Activated T-helper 1 cell treated with anti-CD3 and anti-CD28 coated beads, Interleukin-2, amount 50 U/mL, for 16 hours (primary cell): ENCODE results near the gene HSF4.

Source experiments
- DNase-seq, 2 donors: peaks; one replicate each; pipeline ENCODE4 v3.0.0-alpha.2; 2020; ENCODE audit warnings: low read depth in 1 of 2, low spot score in 1 of 2

Gene HSF4

DNA sequence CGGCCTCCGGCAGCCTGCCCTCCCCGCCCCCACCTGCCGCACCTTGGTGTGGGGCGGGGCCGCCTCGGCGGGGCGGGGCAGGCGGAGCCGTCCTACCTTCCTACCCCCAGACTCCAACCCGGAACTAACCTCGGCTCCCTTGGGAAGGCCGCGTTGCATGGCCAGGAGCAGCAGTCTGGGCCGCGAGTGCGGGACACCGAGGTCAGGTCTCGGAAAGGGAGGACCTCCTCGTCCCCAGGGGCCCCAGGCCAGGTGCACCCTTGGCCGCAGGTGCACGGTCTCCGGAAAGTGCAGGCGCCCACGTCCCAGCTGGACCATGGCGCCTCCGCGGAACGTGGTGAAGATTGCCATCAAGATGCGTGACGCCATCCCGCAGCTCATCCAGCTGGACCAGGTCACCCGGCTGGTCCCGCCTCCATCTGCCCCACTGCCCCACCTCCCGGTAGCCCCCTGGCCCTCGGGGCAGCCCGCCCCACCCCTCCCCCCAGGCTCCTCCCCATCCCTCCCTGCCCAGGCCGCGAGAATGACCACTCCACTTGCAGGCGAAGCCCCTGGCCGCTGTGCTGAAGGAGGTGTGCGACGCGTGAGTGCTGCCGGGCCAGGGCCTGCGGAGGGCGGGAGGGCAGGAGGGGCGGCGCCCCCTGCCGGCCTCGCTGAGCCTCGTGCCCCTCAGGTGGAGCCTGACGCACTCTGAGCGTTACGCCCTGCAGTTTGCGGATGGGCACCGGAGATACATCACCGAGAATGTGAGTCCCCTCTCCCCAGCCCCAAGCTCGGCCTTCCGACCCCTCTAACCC, 34.7 kb downstream of the HSF4 start, which contains the start of gene ELMO3:
Gene ELMO3, plus strand, starts transcription at position 121 of the 797 bp plus-strand sequence. Its CDS starts 196 bp downstream, at position 317.
- no peak for DNase-seq

DNA sequence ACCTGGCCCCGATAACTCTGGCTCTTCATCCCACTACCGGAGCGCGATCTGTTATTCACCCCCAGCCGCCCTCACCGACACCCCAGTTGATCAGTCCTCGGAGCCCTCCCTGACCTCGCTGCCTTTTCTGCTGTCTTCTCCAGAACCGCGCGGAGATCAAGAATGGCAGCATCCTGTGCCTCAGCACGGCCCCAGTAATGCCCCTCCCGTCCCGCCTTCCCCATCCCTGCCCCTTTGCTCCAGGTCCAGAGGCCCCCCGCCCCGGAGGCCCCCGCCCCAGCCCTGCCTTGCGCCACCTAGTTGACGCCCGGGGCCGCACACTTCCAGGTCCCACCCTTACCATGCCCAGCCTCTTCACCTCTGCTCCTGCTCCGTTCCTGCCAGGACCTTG, 35.3 kb downstream of the HSF4 start:
- no peak for DNase-seq

DNA sequence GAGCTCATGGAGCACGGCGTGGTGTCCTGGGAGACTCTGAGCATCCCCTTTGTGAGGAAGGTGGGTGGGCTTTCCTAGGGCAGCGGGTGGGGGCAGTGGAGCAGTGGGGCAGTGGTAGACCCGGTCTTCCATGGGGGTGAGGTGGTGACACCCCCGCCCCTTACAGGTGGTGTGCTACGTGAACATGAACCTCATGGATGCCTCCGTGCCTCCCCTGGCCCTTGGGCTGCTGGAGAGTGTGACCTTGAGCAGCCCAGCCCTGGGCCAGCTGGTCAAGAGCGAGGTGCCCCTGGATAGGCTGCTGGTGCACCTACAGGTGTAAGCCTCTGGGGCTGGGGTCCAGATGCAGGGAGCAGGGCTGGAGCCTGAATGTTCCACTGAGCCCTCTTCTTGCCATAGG, 35.9 kb downstream of the HSF4 start:
- no peak for DNase-seq

DNA sequence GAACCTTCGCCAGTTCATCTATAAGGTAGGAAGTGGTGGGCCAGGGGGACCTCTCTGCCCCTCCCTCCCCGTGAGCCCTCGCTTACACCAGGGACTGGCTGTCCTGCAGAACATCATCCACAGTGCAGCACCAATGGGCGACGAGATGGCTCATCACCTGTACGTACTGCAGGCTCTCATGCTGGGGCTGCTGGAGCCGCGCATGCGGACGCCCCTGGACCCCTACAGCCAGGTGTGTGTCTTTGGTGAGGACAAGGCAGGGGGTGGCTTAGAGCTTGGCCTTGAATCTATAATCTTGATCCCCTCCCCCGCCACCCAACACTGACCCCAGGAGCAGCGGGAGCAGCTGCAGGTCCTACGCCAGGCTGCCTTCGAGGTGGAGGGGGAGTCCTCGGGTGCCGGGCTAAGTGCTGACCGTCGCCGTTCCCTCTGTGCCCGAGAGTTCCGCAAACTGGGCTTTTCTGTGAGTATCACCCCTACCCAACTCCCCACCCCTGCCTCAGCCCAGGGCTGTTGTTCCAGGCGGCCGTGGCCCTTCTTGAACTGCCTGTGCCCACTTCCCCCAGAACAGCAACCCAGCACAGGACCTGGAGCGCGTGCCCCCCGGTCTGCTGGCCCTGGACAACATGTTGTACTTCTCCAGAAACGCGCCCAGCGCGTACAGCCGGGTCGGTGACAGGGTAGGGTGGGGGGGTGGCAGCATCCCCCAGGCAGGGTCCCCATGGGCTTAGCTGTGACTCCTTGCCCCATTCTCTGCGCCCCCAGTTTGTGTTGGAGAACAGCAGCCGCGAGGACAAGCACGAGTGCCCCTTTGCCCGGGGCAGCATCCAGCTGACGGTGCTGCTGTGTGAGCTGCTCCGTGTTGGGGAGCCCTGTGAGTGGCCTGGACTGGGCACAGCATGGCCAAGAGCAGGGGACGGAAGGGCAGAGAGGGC, 37.1 kb downstream of the HSF4 start:
- DNase-seq = no peak

DNA sequence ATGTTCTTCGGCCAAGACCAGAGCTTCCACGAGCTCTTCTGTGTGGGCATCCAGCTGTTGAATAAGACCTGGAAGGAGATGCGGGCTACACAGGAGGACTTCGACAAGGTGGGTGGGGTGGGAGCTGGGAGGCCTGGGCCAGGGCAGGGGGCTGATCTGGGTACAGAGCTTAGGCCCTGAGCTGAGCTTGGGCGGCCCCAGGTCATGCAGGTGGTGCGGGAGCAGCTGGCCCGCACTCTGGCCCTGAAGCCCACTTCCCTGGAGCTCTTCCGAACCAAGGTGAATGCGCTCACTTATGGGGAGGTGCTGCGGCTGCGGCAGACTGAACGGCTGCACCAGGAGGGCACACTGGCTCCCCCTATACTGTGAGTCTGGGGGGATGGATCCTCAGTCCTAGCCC, 37.9 kb downstream of the HSF4 start:
- DNase-seq = no peak

DNA sequence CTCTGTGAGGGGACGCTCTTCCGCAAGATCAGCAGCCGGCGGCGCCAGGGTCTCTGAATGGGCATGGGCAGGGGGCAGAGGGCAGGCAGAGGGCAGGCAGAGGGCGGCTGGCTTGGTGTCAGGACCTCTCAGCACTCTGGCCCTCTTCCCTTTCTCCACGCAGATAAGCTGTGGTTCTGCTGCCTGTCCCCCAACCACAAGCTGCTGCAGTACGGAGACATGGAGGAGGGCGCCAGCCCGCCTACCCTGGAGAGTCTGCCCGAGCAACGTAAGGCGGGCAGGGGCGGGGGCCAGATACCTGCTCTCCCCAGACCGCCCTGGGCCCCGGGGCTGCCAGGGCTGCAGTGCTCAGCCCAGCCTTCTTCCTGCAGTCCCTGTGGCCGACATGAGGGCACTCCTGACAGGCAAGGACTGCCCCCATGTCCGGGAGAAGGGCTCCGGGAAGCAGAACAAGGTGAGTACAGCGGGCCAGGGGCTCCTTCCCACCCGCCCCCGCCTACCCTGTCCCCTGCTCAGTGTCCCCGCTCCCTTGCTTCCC, 38.5 kb downstream of the HSF4 start:
- no peak for DNase-seq

DNA sequence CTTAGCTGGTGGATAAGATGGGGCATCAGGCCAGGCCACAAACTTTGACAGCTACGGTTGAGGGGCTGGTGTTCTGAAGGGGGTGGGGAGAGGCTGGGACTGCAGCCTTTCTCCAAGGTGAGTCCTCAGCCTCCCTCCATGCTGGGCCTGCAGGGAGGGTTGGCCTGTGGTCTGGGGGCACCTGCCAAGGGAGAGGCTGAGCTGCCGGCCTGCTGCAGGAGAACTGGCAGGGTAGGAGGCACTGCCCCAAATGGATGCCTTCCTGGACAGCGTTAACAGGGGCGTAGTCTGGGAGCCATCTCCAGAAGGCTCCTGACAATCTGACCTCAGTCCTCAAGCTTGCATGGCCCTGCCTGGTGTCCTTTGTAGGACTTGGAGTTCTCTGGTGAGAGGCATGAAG, 39.5 kb downstream of the HSF4 start:
- DNase-seq = no peak

DNA sequence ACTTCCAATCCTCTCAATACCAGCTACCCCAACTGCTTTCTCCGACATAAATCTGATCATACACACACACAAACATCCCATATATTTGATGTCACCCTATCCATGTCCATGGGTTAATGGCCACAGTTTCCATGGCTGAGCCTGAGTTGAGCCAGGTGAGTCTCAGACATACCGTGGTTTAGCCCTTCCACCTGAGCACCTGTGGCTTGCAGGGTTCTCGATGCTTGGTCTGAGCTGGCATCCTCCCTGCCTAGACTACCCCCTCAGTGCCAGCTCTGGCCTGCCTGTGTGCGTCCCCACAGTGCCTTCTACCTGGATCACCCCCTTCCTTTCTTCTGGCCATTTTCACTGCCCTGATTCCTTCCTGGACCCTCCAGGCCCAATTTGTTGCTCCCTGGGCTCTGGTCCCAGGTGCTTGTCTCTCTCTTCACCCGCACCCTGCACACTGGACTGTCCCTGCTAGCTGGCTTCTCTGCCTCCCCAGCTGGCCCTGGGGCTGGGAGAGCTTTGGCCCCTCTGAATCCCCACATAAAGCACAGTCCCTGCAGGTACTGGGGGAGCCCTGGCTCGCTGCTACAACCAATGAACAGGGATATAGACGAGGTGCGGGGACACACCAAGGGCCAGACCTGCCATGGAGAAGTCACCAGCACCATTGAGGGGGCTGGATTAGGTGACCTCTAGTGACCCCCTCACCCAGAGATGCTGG, 41.7 kb downstream of the HSF4 start:
- no peak for DNase-seq

DNA sequence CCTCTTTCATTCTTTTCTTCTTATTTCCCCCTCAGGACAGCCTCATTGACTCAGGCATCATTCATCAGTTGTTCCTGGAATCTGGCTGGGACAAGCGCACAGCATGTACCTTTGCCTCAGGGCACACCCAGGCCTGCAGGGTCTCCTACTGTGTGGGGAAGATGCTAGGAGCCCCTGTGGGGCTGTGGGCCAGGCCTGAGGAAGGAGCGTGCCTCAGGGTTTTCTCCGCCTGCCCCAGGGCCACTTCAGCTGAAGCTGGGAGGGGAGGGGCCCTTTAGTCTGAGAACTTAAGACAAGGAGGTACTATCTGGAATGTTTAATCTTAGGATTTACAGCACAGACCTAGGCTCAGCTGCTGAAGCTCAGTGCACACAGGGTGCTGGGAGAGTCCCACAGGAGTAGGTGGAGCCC, 42.3 kb downstream of the HSF4 start:
- no peak for DNase-seq

DNA sequence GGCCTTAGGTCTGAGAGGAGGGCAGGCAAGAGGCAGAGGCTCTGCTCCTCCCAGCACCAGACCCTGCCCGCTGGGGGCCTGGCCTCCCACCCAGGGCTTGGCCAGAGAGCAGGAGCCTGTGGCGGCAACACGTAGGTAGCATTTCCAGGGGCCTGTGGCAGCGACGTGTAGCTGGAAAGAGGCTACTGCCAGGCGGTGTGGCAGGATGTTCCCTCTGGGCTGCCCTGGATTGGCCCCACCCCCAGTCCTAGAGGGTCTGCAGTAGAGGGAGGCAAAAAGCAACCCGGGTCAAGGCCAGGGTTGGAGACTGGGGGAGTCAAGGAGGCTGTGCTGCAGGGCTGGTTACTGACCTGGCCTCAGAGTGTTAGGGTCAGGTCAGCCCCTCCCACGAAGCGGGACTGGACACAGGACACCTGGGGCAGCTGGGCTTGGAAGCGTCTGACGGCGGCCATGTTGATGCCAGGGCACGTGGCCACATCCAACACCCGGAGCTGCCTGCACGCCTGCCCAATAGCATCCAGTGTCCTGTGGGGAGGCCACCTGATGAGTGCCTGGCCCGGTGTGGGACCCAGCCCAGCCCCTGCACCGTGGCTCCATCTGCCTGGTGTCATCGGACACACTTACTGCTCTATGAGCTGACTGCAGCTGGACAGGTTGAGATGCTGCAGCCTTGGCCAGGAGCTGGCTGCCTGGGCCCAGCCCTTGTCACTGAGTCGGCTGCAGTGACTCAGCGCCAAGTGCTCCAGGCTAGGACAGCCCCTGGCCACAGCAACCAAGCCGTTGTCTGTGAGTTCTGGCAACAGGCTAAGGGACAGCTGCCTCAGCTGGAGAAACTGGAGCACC, 42.9 kb downstream of the HSF4 start:
- DNase-seq = no peak

DNA sequence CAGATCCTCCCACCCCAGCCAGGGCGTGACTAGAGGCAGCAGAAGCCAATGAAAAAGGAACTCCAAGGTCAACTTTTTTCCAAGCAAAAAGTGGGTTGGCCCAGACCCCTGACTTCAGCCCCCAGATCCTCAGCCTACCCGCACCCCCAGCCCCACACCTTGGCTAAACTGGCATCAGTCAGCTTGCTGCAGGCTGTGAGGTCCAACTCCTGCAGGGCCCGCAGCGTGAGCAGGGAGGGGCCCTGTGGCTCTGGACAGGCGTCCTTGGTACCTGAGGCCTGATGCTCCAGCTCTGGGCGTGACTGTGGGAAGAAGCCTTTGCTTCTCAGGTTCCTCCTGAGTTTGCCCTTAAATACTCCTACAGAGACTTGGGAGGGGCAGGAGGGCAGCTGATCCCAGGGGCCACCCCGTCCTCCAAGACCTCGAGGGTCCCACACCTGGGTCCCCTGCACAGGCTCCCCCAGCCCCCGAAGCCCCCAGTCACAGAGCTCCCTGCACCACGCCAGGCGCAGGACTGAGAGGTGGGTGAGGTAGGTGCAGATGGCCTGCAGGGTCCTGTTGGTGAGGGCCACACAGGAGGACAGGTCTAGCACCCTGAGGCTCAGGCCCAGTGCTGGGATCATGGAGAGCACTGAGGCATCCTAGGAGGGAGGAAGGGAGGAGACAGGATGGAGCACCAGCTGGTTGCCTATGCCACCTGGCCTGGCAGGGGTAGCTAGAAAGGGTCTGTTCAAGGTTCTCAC, 43.8 kb downstream of the HSF4 start:
- no peak for DNase-seq

DNA sequence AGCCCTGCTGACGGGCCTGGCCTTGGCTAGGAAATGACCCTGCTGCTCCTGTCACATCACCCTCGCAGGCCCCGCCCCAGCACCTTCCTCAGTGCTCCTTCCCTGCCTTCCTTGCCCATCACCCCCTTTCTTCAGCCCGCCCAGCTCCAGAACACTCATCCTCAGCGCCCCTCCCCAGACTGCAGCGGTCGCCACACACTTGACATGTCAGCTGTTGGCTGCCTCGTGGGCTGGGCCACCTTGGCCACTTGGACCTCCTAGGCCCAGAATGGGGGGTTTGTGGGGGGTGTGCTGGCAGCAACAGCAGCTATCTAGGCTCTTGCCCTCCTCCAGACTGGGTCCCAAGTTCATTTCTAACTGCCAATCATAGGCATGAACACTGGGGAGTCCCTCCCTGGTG, 45.0 kb downstream of the HSF4 start:
- DNase-seq = no peak

DNA sequence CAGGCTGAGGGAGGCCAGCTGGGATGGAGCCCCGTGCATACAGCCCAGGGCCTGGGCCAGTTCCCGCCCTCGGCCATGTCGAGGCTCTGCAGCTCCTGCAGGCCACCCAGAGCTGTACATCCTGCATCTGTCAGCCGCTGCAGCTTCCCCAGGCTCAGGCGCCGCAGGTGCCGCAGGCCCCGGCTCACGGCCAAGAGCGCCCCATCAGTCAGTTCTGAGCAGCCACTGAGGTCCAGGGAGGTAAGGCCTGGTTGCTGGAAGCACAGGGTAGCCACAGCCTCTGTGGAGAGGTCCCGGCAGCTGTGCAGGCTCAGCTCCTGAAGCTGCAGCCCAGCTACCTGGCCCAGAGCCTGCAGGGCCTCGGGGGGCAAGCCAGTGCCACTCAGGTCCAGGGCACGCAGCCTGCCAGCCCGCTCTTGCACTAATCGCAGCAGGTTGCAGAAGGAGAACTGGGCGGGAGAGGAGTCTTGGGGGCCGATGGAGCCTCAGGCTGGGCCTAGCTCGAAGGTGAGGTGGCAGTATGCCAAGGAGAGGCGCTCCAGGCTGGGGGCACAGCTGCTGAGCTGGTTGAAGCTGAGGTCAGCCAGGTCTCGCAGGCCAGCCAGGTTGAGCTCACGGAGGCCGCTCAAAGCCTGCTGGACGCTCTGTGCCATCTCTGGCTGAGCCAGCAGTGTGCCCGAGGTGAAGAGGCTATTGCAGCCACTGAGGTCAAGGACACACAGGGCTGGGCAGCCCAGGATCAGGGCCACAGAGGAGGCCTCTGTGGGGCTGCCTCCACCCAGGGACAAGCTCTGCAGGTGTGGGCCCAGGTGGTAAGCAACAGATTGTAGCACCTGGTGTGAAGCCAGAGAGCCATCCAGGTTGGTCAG, 45.8 kb downstream of the HSF4 start:
- DNase-seq = no peak

DNA sequence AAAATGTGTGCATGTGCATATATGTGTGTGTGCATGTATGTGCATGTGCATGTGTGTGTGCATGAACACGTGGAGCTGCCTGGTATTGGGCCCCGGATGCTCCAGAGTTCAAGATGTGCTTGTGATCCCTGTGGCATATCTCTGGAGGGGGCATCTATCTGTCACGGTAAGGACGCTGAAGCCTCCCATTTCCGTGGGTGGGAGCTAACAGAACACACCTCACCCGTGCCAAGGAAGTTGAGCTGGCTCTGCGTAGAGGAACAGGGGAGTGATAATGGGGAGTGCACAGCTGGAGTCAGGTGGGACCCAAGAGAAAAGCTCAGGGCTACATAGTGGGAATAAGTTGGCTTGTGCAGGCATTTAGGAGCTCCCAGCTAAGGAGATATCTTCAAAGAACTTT, 47.1 kb downstream of the HSF4 start:
- no peak for DNase-seq

DNA sequence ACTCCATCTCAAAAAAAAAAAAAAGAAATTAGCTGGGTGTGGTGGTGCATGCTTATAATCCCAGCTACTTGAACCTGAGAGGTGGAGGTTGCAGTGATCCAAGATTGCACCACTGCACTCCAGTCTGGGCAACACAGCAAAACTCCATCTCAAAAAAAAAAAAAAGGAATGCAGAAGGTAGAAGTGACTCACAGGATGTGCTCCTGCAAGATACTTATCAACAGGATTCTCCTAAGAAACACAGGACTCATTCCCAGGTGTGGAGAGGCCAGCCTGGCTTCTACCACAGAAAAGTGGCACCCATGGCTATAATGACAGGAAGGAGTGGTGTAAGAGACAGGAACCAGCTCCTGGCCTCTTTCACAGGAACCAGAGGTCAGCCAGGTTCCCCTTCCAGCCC, 48.2 kb downstream of the HSF4 start:
- DNase-seq = no peak

DNA sequence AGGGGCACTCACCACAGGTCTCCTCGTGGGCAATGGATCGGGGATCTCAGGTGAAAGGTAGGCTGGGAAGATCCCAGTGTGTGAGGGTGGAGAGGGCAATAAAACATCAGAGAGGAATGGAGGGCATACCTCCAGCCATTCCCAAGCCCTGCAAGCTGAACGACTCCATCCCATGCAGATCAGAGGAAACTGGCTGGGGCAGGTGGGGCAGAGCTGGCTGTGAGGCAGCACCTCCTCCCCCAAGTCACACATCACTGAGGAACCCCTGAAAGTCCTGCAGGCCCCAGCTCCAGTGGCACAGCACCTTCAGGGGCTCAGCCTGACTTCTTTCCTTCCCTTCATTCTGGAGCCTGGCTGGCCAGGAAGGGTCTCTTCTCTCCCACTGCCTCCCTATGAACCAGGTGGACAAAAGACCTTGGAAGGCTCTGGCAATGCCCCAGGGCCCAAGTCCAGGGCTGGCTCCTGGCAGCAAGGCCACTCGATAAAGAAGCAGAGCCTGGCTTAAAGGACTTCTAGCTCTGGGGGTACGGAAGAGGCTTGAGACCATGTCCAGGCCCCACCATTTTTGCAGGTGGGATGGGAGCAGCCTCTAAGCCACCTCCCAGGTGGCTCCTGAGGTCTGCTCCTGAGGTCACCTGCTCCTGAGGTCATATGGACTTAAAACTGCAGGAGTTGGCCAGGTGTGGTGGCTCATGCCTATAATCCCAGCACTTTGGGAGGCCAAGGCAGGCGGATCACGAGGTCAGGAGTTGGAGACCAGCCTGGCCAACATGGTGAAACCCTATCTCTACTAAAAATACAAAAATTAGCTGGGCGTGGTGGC, 48.9 kb downstream of the HSF4 start:
- DNase-seq = no peak

DNA sequence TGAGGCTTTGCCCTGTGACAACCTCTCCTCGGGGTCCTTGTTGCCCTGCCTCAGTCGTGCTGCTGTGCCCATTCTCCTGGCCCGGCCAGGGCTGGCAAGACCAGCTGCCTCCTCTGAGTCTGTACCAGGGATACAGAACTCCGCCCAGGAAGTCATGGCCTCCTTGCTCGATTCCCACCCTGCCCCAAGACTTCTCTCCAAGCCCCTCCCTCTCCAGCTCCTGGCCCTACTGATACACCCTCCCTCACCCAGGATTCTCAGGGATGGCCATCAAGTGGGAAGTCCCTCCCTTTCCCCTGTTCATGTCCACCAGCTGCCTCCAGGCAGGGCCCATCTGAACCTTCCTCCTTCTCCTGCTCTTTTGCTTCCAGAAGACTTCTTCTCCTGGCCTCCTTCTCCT, 51.2 kb downstream of the HSF4 start:
- DNase-seq = no peak
